Lung (tissue), 12 donors: Measurements from ENCODE around the gene EPC1. TPM values are rescaled to one million over a fixed set of nuclear protein-coding genes. Genes with fewer than 3 reads are reported as not detected.

Source experiments
- ATAC-seq: fragments of 200-7000 bp; cut with Tn5 transposase; one replicate; pipeline ENCODE4 v1.9.1; 2020; ENCODE audit warnings: moderate number of reproducible peaks; ENCODE audit not compliant: insufficient read depth, low FRiP score
- DNase-seq, 3 donors: peaks; one replicate each; pipeline ENCODE4 v3.0.0-alpha.2; 2013 to 2017
- H3K27ac ChIP-seq, 2 donors: one replicate each; pipeline ENCODE4 v1.5.1; 2013; ENCODE audit warnings: mild to moderate bottlenecking in 2 of 2, moderate library complexity in 2 of 2, control low read depth in 1 of 2, inconsistent platforms in 1 of 2, low read depth in 1 of 2, low read length in 1 of 2
- H3K27me3 ChIP-seq, 3 donors: one replicate each; pipeline ENCODE4 v1.5.1; 2013; ENCODE audit warnings: low read length in 2 of 3; ENCODE audit not compliant: control insufficient read depth in 3 of 3, insufficient read depth in 3 of 3
- H3K36me3 ChIP-seq, 4 donors: one replicate each; pipeline ENCODE4 v1.5.1; 2013; ENCODE audit warnings: low read length in 4 of 4, mild to moderate bottlenecking in 1 of 4, moderate library complexity in 1 of 4; ENCODE audit not compliant: control insufficient read depth in 4 of 4, insufficient read depth in 4 of 4
- H3K4me1 ChIP-seq, 5 donors: one replicate each; pipeline ENCODE4 v1.5.1; 2013; ENCODE audit warnings: low read length in 5 of 5, mild to moderate bottlenecking in 2 of 5, moderate library complexity in 1 of 5; ENCODE audit not compliant: control insufficient read depth in 5 of 5, insufficient read depth in 5 of 5
- H3K4me3 ChIP-seq: one replicate; pipeline ENCODE4 v1.5.1; 2013; ENCODE audit warnings: mild to moderate bottlenecking, control low read depth, moderate library complexity
- H3K9ac ChIP-seq, 2 donors: one replicate each; pipeline ENCODE4 v1.5.1; 2013; ENCODE audit warnings: low read length in 2 of 2, control low read depth in 1 of 2; ENCODE audit not compliant: insufficient read depth in 1 of 2
- H3K9me3 ChIP-seq, 4 donors: one replicate each; pipeline ENCODE4 v1.5.1; 2013; ENCODE audit warnings: low read length in 3 of 4, mild to moderate bottlenecking in 1 of 4, moderate library complexity in 1 of 4; ENCODE audit not compliant: control insufficient read depth in 4 of 4, insufficient read depth in 3 of 4
- WGBS, 2 donors: extraction: QIAGEN DNeasy Blood & Tissue Kit; methylation state at CpG; one replicate each; pipeline ENCODE4 v1.1.7; 2013; 5-methylcytosine and 5-hydroxymethylcytosine counted together
- polyA plus RNA-seq, 2 donors: library from polyadenylated mRNA; stranded (reverse); fragments of 200-250 nt; gene quantifications; one replicate each; pipeline ENCODE4 v1.2.1, GENCODE V29; 2013
- total RNA-seq, 2 donors: library from RNA; depleted of rRNA in 1 of 2; stranded (reverse); fragments of >200 nt in 1 of 2; gene quantifications; one replicate each; pipeline ENCODE4 v1.2.1, GENCODE V29; 2014 to 2021
- TF ChIP-seq, protein P1 (sequence below): IDR thresholded peaks from 2 replicates; pipeline ENCODE4 v1.5.1; 2012; ENCODE audit warnings: mild to moderate bottlenecking; ENCODE audit errors: control extremely low read depth, extremely low read depth
- donor health status: control.
- donor health status: control.
- donor health status: Bipolar disorder and iron deficiency.
- donor health status: healthy.
- donor health status: DM: yes; HTN: yes; CAD: no.

The EPC1 gene
- total and polyA plus RNA-seq, 4 donors, result 13.2 to 109 (median 26.0) TPM

DNA sequence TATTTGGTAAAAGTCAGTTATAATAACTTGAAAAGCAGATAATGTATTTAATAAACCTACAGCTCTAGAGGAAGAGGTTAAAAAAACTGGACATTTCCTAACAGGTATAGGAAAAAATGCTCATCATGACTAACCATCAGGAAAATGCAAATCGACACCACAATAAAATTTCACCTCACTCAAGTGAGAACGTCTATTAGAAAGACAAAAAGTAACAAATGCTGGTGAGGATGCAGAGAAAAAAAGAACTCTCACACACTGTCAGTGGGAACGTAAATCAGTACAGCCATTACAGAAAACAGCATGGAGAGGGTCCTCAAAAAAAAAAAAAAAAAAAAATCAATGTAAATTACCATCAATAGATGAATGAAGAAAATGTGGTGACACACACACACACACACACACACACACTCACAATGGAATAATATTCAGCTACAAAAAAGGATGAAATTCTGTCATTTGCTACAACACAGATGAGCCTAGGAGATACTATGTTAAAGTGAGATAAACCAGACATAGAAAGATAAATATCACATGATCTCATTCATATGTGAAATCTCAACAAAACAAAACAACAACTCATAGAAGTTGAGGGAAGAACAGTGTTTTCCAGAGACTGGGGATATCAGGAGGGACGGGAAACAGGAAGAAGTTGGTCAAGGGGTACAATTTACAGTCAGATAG is 20.1 kb downstream of the EPC1 start:
- ATAC-seq (no peak), DNase-seq (no peak)
- Histone ChIP-seq H3K4me1 (peaks cover 0 to 41% (median 19%) of the 10 kb centered on the region in 5 donors), H3K36me3 (peaks cover 0 to 6% (median 0%) of the 10 kb centered on the region in 4 donors), H3K9me3 (no peaks in the 10 kb centered on the region), H3K27ac (no peak overlapping the region), H3K4me3 (no peak overlapping the region), H3K27me3 (no peaks in the 10 kb centered on the region), H3K9ac (no peak overlapping the region)
- TF ChIP-seq, protein P1, sequence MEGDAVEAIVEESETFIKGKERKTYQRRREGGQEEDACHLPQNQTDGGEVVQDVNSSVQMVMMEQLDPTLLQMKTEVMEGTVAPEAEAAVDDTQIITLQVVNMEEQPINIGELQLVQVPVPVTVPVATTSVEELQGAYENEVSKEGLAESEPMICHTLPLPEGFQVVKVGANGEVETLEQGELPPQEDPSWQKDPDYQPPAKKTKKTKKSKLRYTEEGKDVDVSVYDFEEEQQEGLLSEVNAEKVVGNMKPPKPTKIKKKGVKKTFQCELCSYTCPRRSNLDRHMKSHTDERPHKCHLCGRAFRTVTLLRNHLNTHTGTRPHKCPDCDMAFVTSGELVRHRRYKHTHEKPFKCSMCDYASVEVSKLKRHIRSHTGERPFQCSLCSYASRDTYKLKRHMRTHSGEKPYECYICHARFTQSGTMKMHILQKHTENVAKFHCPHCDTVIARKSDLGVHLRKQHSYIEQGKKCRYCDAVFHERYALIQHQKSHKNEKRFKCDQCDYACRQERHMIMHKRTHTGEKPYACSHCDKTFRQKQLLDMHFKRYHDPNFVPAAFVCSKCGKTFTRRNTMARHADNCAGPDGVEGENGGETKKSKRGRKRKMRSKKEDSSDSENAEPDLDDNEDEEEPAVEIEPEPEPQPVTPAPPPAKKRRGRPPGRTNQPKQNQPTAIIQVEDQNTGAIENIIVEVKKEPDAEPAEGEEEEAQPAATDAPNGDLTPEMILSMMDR, result no peak
- 69% methylated on average over 4 of the region's 4 CpGs for WGBS, 2 donors

GRCh38 chr10:32326119-32326518 is 20.8 kb downstream of the EPC1 start:
- DNase-seq, result no peak
- no peaks in the 10 kb centered on the region for H3K9me3 ChIP-seq
- peaks cover 0 to 44% (median 19%) of the 10 kb centered on the region in 5 donors for H3K4me1 ChIP-seq
- ATAC-seq, result no peak
- 57 to 70% methylated on average over 4 of the region's 4 CpGs for whole genome bisulfite sequencing, 2 donors
- no peak overlapping the region for H3K9ac ChIP-seq
- no peaks in the 10 kb centered on the region for H3K27me3 ChIP-seq
- TF ChIP-seq, protein P1, result no peak
- H3K4me3 ChIP-seq, result no peak overlapping the region
- no peak overlapping the region for H3K27ac ChIP-seq
- H3K36me3 ChIP-seq, result peaks cover 0 to 6% (median under 1%) of the 10 kb centered on the region in 4 donors

DNA sequence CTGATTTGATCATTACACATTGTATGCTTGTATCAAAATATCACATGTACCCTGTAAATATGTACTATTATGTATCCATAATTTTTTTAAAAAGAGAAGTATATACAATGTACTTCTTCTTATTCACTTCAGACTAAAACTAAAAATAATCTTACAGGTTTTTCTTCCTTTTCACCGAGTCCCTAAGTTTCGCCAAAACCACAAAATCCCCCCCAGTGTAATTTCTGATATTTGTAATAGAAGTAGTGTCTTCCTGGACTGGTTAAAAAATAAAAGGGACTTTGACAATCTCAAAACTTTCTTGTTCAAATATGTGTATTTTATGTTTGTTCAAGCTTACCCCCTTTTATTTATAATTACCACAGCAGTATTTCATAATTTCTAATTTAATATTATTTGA is 23.9 kb downstream of the EPC1 start:
- Histone ChIP-seq H3K9ac (no peak overlapping the region), H3K27me3 (no peaks in the 10 kb centered on the region), H3K9me3 (no peaks in the 10 kb centered on the region), H3K36me3 (peaks cover 0 to 6% (median 2%) of the 10 kb centered on the region in 4 donors), H3K4me1 (peaks cover 0 to 35% (median 10%) of the 10 kb centered on the region in 5 donors), H3K27ac (no peak overlapping the region), H3K4me3 (no peak overlapping the region)
- no peak for ATAC-seq
- no peak for DNase-seq
- TF ChIP-seq, protein P1, result no peak
- 32 to 60% methylated on average over 2 of the region's 2 CpGs for WGBS, 2 donors
